HG03280 (cell line): ENCODE measurements around the gene AGXT.

ENCODE experiments used
- ATAC-seq: cut with Tn5 transposase; IDR thresholded peaks from one replicate; pipeline ENCODE4 v1.9.1; 2021; ENCODE audit warnings: mild to moderate bottlenecking, moderate library complexity; ENCODE audit not compliant: unreplicated experiment

The AGXT gene

GRCh38 chr2:240912878-240913809 lies 44.5 kb downstream of the AGXT start:
- no peak for ATAC-seq

GRCh38 chr2:240913810-240914644 lies 45.4 kb downstream of the AGXT start:
- no peak for ATAC-seq

DNA sequence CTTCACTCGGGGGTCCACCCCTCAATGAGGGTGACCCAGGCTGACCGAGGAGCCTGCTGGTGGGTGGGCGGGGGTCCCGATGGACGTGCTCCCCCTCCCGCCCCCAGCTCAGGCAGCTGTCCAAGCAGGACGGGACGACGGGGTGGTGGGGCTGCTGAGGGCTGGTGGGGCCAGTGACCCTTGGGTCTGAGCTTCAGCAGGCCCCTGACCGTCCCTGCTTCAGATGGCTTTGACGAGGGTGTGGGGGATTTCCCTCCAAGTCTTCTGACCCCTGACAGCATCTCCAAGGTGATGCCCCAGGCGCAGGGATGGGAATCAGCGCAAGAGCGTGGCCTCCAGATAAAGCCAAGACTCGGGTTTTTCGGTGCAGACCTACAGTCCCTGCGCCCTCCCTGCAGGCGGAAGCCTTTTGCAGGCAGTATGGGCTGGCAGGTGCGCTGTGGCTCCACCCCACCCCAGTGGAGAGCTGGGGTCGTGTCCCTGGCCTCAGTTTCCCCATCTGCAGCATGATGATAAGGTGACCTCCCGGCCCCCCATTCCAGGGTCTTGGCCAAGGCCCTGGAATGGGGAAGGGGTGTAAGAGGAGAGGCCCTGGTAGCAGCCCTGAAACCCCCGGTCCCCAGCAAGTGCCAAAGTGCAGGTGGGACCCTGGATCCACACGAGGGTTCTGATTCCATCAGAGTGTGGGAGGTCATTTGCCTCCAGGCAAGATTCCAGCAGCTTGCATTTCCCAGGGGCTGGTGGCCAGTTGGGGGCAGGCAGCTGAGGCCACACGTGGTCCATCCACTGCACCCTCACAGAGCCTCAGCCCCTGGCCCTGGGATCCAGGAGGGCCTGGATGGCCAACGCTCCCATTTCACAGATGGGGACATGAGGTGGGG lies 46.3 kb downstream of the AGXT start:
- ATAC-seq, result no peak

DNA sequence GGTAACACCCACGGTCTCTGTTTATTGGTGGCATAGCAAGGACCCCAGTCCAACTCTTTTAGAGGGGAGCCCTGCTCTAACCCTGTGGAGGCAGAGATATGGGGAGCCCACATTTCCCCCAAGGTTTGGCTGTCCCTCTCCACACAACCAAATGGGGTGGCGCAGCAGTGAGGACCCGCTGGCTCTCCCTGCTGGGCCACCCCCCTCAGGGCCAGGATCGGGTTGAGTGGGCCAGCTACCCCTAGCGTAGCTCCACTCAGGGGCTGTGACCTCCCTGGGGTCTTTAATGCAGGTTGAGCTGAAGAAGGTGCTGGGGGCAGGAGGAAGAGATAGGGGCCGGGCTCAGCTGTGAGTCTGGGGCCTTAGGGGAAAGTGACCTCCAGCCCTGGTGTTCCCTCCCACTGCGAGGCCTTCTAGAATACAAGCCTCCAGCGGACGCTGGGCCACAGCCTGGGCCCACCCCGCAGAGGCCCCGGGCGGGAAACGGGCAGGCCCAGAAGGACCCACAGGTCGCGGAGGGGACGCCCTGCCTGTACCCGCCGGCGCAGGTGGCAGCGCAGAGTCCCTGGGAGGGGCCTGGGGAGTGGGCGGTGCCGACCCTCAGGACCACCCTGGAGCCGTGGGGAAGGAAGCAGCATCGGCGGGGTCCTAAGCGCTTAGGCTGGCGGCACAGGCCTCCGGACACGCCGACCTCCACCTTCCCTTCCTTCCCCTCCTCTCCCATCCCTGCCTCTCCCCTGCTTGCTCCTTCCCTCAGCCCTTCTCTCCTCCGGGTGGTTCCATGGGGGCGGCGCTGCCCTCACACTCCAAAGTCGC lies 47.1 kb downstream of the AGXT start:
- ATAC-seq, result no peak

- no peak for ATAC-seq
Observed at GRCh38 chr2:240916571-240917008, 48.0 kb downstream of the AGXT start.

DNA sequence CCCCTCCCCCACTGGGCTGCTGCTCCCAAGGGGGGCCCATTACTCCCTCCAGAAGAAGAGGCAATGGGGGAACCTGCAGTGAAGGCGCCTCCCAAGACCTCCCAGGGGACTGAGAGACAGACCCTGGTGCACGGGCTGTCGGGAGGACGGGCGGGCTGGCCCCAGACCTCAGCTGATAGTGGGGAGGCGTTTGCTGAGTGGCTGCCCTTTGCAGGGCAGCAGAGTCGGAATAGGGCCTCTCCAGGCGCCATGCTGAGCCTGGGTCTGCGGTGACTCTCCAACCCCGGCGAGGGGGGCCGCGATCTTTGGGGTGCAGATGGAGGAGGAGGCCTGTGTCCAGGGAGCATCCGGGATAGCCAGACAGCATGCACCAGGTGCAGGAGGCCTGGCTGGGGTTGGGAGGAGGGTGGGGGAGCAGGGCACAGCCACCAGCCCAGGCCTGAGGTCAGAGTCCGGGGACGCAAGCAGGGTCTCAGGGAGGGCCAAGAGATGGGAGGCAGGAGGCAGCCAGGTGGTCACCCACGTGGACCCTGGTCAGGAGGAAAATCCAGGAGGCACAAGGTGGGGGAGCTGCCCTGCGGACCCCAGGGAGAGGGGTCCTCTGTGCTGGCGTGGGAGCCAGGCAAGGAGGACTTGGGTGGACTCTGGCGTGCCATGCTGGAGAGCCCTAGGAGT lies 48.5 kb downstream of the AGXT start:
- no peak for ATAC-seq

GRCh38 chr2:240917684-240918257 lies 49.1 kb downstream of the AGXT start:
- no peak for ATAC-seq

DNA sequence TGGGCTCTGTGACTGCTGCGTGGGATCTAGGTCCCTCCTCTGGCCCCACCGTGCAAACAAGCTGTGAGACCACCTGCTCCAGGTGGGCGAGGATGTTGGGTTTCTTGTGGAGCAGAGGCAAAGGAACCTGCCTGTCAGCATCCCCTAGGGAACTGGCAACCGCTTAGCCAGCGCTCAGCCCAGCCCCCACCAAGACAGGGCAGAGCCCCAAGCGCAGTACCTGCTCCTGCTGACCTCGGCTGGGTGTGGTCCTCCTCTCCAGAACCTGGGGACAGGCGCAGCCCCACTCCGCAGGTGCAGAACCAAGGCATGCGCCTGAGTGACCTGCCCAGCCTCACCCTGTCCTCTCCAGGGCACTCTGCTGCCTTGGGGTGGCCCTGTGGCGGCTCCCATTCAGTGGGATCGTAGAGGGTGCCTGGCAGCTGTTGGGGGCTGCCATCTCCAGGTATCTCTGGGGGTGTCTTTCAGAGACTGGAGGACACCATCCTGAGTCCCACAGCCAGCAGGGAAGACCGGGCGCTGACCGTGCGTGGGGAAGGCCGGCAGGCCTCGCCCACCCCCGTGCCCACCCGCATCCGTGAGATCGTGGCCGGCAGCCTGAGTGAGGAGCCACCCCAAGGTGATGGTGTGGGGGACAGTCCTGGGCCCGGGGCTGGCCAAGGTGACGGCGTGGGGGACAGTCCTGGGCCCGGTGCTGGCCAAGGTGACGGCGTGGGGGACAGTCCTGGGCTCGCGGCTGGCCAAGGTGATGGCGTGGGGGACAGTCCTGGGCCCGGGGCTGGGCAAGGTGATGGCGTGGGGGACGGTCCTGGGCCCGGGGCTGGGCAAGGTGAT lies 49.9 kb downstream of the AGXT start:
- no peak for ATAC-seq

- no peak for ATAC-seq
Observed at GRCh38 chr2:240919161-240919781, 50.6 kb downstream of the AGXT start.

- ATAC-seq, result no peak
Observed at GRCh38 chr2:240919786-240920782, 51.5 kb downstream of the AGXT start.

- ATAC-seq, result no peak
Observed at GRCh38 chr2:240920783-240921231, 52.2 kb downstream of the AGXT start.

DNA sequence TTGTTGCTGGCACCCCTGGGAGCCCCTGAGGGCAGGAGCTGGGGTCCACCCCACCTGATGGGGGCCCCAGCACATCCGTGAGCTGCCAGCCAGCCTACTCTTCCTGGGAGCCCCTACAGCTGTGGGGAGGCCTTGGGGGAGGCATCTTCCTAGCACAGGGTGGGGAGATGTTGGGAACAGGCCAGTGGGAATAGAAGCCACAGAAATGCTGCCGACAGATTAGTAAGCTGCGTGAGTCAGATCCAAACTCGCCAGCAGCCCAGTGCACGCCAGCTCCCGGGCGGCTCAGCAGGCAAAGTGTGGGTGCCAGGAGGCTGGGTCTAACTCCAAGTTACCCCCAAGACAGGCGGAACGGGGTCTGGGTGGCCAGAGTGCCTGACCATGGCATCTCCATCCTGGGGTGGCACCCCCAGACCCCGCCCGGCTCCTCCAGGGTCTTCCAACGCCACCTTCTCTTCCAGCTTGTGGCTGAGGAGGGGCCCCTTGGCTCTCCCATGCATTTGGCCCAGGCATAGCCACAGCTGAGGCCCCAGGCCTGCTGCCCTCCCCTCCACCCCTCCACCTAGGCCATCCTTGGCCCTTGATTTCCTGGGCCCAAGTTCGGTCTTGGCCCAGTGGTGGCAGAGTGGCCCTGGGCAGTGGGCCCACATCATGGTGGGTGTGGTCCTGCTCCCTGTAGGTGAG lies 52.8 kb downstream of the AGXT start:
- no peak for ATAC-seq

DNA sequence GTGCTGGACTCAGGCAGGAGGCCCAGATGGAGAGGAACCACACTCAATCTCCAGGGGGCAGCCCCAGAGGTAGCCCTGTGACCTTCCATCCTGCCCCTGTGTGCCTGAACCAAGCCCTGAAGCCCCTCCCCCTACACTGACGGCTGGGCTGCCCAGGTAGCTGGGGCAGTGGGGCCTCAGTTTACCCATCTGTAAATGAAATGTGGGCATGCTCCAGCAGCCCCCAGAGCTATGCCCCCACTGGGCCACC lies 53.3 kb downstream of the AGXT start:
- no peak for ATAC-seq

DNA sequence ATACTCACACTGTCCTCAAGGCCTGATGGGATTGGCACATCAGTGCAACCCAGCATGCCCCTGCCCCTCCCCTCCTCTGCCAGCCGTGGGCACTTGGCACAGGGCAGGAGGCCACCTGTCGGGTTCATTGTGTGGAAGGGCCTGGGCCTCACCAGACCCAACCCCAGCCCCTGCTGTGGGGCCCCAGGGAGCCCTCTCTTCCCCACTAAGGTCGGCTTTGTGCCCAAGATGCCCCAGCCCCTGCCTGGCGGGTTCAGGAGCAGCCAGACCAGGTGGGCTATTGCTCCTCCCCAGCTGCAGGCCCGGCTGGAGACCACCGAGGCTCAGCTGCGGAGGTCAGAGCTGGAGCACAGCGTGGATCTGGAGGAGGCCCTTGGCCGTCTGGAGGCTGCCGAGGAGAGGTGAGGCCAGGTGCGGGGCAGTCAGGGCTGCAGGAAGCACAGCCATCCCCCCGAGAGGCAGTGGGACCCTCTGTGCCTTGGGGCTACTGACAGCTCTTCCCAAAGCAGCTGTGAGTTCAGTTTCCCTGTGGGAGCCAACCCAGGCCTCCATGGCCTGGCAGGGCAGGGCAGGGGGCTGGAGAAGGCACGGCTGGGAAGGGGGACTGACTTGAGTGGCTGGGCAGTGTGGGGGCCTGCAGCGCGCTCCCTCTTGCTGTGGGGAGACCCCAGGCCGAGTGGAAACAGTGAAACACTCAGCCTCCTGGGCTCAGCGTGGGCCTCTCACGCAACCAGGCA lies 53.8 kb downstream of the AGXT start:
- ATAC-seq, result no peak

DNA sequence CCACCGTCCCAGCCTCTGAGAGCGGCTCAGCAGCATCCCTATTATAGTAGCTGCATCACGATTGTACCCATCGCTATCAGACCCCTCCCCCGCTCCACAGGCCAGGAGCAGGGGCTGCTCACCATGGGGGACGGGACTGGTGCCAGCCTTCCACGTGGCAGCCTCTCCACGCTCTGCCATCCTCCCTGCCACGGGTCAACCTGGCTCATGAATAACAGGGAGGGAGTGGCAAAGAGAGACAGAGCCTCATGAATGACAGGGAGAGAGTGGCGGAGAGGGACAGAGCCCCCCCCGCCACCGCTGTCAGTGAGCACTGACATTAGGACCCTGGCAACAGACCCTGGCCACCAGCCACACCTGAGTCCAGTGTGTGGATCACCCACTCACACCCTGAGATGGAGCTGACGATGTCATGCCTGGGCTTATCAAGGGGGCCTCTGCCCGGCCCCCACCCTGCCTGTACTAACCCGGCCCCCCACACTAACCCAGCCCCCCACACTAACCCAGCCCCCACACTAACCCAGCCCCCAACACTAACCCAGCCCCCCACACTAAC lies 54.4 kb downstream of the AGXT start:
- ATAC-seq, result no peak
